K562 (cell line): ENCODE data around the gene IL15. TPM values are rescaled to one million over a fixed set of nuclear protein-coding genes. Genes with fewer than 3 reads are reported as not detected.

Experiments
- ATAC-seq: fragments of 200-7000 bp; cut with Tn5 transposase; 3 replicates; pipeline ENCODE4 v1.9.1; 2020; ENCODE audit warnings: moderate library complexity
- BruUV-seq: library from RNA; stranded (reverse); fragments of 400-500 nt; replicated peaks from 2 replicates; lab custom pipeline; 2021; lab: Mats Ljungman, UMichigan
- CTCF ChIA-PET: fragments of 300-600 bp; formaldehyde crosslinking; extraction: SDS; loops from one replicate; lab custom pipeline; 2021; ENCODE audit warnings: low intra/inter-chr PET ratio; lab: Yijun Ruan, JAX
- POLR2A ChIA-PET: fragments of 300-600, 350-650 bp; sonication (Branson Sonifier 250); formaldehyde crosslinking; extraction: SDS; loops from one replicate; lab custom pipeline; 2021; ENCODE audit warnings: antibody characterized with exemption, inconsistent platforms; lab: Yijun Ruan, JAX
- DNase-seq, 4 experiments: peaks; one replicate each; pipeline versions ENCODE4 v3.0.0 to v3.0.0-alpha.2; 2011 to 2018; ENCODE audit warnings: low spot score in 3 of 4, mixed read lengths in 3 of 4; ENCODE audit errors: extremely low read depth in 1 of 4
- FAIRE-seq: peaks from 2 replicates; lab custom pipeline; 2011; peaks lifted over from hg19 to GRCh38; lab: Jason Lieb, UNC
- H2AFZ ChIP-seq: 2 replicates; pipeline ENCODE4 v1.6.0; 2011; ENCODE audit warnings: low read depth, low read length, control low read depth, inconsistent platforms
- H3K27ac ChIP-seq: fragments of 200-600 bp; 3 replicates; pipeline ENCODE4 v1.8.0; 2011; ENCODE audit warnings: low read depth, mild to moderate bottlenecking, control low read depth, inconsistent platforms, low read length, moderate library complexity, mixed read lengths; ENCODE audit errors: extremely low read depth
- H3K27me3 ChIP-seq, 2 experiments: fragments of 300-600 bp in 1 of 2; 2 replicates in 1 of 2; 3 replicates in 1 of 2; pipeline versions ENCODE4 v1.6.0 to v1.8.0; 2011; ENCODE audit warnings: inconsistent platforms in 2 of 2, low read length in 2 of 2, mild to moderate bottlenecking in 1 of 2, mixed read lengths in 1 of 2, moderate library complexity in 1 of 2; ENCODE audit not compliant: control insufficient read depth in 2 of 2, insufficient read depth in 2 of 2
- H3K36me3 ChIP-seq: fragments of 300-600 bp; 3 replicates; pipeline ENCODE4 v1.8.0; 2011; ENCODE audit warnings: mild to moderate bottlenecking, low read length, inconsistent platforms; ENCODE audit not compliant: control insufficient read depth, insufficient read depth
- H3K4me1 ChIP-seq, 2 experiments: fragments of 200-600 bp in 1 of 2; replicated peaks in 1 of 2; 2 replicates in 1 of 2; 3 replicates in 1 of 2; pipeline versions ENCODE4 v1.5.1 to v1.8.0; 2011; ENCODE audit warnings: inconsistent platforms in 2 of 2, low read length in 2 of 2, mild to moderate bottlenecking in 1 of 2, mixed read lengths in 1 of 2, moderate library complexity in 1 of 2; ENCODE audit not compliant: control insufficient read depth in 2 of 2, insufficient read depth in 2 of 2
- H3K4me2 ChIP-seq: 2 replicates; pipeline ENCODE4 v1.6.1; 2011; ENCODE audit warnings: low read length, control low read depth, inconsistent platforms, mixed read lengths; ENCODE audit not compliant: insufficient read depth
- H3K4me3 ChIP-seq: fragments of 200-600 bp; sonication (generic), shearing (Covaris generic); 2 replicates; pipeline ENCODE4 v1.5.1; 2016; ENCODE audit warnings: control low read depth, inconsistent platforms
- H3K79me2 ChIP-seq: fragments of 200-600 bp; 3 replicates; pipeline ENCODE4 v1.8.0; 2011; ENCODE audit warnings: low read length, inconsistent platforms; ENCODE audit not compliant: control insufficient read depth, insufficient read depth
- H3K9ac ChIP-seq, 2 experiments: 2 replicates each; pipeline versions ENCODE4 v1.6.0 to v1.6.1; 2011; ENCODE audit warnings: low read depth in 2 of 2, low read length in 2 of 2, control low read depth in 1 of 2, inconsistent platforms in 1 of 2, mild to moderate bottlenecking in 1 of 2, mixed read lengths in 1 of 2; ENCODE audit not compliant: insufficient read depth in 1 of 2
- H3K9me1 ChIP-seq: one replicate; pipeline ENCODE4 v1.6.0; 2011; ENCODE audit warnings: inconsistent platforms, mild to moderate bottlenecking, low read length, moderate library complexity; ENCODE audit not compliant: control insufficient read depth, insufficient read depth
- H3K9me3 ChIP-seq: replicated peaks from 2 replicates; pipeline ENCODE4 v1.5.1; 2011; ENCODE audit warnings: low read depth, low read length, inconsistent platforms; ENCODE audit not compliant: control insufficient read depth, insufficient read depth
- H4K20me1 ChIP-seq: replicated peaks from 2 replicates; pipeline ENCODE4 v1.6.1; 2011; ENCODE audit warnings: low read length, inconsistent platforms, mixed read lengths; ENCODE audit not compliant: control insufficient read depth, insufficient read depth
- HOXB6 ChIP-seq: fragments of 250-450 bp; sonication (Bioruptor Pico); IDR thresholded peaks from 2 replicates; pipeline ENCODE4 v1.5.1; 2022; ENCODE audit warnings: mild to moderate bottlenecking, borderline replicate concordance
- KLF16 ChIP-seq: IDR thresholded peaks from 2 replicates; pipeline ENCODE4 v1.6.1; 2016; ENCODE audit warnings: antibody characterized with exemption
- NR1H2 ChIP-seq: sonication (generic); formaldehyde crosslinking; IDR thresholded peaks from 2 replicates; pipeline ENCODE4 v1.4.0; 2020; ENCODE audit warnings: mild to moderate bottlenecking, missing genetic modification reagents
- POLR2AphosphoS5 ChIP-seq: IDR thresholded peaks from 2 replicates; pipeline ENCODE4 v1.6.1; 2011; ENCODE audit warnings: mild to moderate bottlenecking, low read depth, low read length, moderate library complexity; ENCODE audit not compliant: control insufficient read depth, insufficient read depth
- PTRF ChIP-seq: fragments of 450-650 bp; IDR thresholded peaks from 2 replicates; pipeline ENCODE4 v1.6.1; 2016; ENCODE audit warnings: mild to moderate bottlenecking, missing genetic modification characterization, missing compliant biosample characterization
- ZNF124 ChIP-seq: sonication (generic); formaldehyde crosslinking; IDR thresholded peaks from 2 replicates; pipeline ENCODE4 v1.8.1; 2022; ENCODE audit warnings: missing genetic modification reagents
- WGBS: fragments of 100-300 bp; shearing (Covaris generic); methylation state at CpG from one replicate; pipeline ENCODE4 v1.1.6; 2016; ENCODE audit warnings: low coverage, mixed read lengths; ENCODE audit not compliant: insufficient coverage; ENCODE audit errors: missing lambda C conversion rate; 5-methylcytosine and 5-hydroxymethylcytosine counted together
- in situ Hi-C: fragments of 300-500 bp; cut with MboI; formaldehyde crosslinking; loops from 4 replicates; pipeline ENCODE4 v1.15.0; 2018; ENCODE audit warnings: inconsistent platforms, mixed read lengths
- intact Hi-C: fragments of 100-400 bp; cut with micrococcal nuclease; formaldehyde crosslinking; loops from 2 replicates; pipeline ENCODE4 v1.14.2; 2022
- polyA plus RNA-seq, 8 experiments: library from polyadenylated mRNA; depleted of rRNA in 4 of 8; stranded (reverse) in 5 of 8; unstranded in 3 of 8; fragments of >200 nt; fragmentation: Nextera tagmentation in 2 of 8; fragmentation: Illumina TruSeq in 1 of 8; extraction: Ambion mirVana in 2 of 8; extraction: Trizol in 1 of 8; gene quantifications; 2 replicates each; pipeline versions ENCODE4 v1.2.1 to v1.2.3, GENCODE V29; 2011 to 2014; ENCODE audit warnings: inconsistent platforms in 1 of 8, missing spikeins in 1 of 8
- total RNA-seq, 7 experiments: library from RNA; depleted of rRNA in 6 of 7; stranded (reverse); fragments of >200 nt in 6 of 7; fragmentation: Illumina TruSeq in 2 of 7; extraction: Trizol in 2 of 7; gene quantifications; 2 replicates each; pipeline versions ENCODE4 v1.2.1 to v1.2.3, GENCODE V29; 2011 to 2021; ENCODE audit warnings: low replicate concordance in 1 of 7
- TF ChIP-seq, protein P1 (sequence below): sonication (generic); formaldehyde crosslinking; IDR thresholded peaks from 2 replicates; pipeline ENCODE4 v1.8.0; 2022; ENCODE audit warnings: missing genetic modification reagents, mild to moderate bottlenecking, borderline replicate concordance
- TF ChIP-seq, protein P2 (sequence below), 2 experiments: fragments of 450-650 bp; IDR thresholded peaks; 2 replicates each; pipeline ENCODE4 v1.6.1; 2018; ENCODE audit warnings: mild to moderate bottlenecking in 2 of 2, low read depth in 1 of 2; ENCODE audit not compliant: partially characterized antibody in 2 of 2

IL15 gene
- total and polyA plus RNA-seq, 9 of the 15 experiments (the other 6 are each of a cell fraction or from before 2014, with no cell fraction given): 0.13 to 0.50 (median 0.34) TPM

DNA sequence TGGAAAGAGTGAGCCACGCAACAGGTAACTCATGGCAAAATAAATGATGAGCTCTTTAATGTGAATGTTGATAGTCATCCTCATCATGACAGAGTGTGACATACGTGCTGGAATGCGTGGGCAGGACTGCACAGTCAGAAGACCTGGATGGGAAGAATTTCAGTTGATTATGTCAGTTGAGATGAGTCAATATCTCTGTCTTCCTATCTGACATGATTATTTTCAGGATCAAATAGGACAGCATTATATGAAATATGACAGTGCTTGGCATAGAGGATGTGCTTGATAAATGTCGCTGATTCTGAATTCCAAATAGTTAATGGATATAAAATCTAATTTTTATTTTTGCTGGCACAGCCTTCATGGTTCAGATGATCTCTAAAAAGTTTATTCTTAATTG, 95.1 kb downstream of the IL15 start:
- ATAC-seq: no peak
- FAIRE-seq: no peak
- H3K4me1 ChIP-seq: no peaks in the 10 kb centered on the region
- no peaks in the 10 kb centered on the region for H3K9me1 ChIP-seq
- intact Hi-C loops (no loop called here), in situ Hi-C loops (no loop called here)
- TF ChIP-seq, protein P1, sequence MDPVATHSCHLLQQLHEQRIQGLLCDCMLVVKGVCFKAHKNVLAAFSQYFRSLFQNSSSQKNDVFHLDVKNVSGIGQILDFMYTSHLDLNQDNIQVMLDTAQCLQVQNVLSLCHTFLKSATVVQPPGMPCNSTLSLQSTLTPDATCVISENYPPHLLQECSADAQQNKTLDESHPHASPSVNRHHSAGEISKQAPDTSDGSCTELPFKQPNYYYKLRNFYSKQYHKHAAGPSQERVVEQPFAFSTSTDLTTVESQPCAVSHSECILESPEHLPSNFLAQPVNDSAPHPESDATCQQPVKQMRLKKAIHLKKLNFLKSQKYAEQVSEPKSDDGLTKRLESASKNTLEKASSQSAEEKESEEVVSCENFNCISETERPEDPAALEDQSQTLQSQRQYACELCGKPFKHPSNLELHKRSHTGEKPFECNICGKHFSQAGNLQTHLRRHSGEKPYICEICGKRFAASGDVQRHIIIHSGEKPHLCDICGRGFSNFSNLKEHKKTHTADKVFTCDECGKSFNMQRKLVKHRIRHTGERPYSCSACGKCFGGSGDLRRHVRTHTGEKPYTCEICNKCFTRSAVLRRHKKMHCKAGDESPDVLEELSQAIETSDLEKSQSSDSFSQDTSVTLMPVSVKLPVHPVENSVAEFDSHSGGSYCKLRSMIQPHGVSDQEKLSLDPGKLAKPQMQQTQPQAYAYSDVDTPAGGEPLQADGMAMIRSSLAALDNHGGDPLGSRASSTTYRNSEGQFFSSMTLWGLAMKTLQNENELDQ (CRISPR knock-in tag): no peak
- no peak for TF ChIP-seq KLF16
- no peak for TF ChIP-seq NR1H2
- TF ChIP-seq HOXB6 (CRISPR knock-in tag): no peak
- TF ChIP-seq ZNF124 (CRISPR knock-in tag): no peak
- no peak for TF ChIP-seq PTRF (tag)
- TF ChIP-seq, protein P2, sequence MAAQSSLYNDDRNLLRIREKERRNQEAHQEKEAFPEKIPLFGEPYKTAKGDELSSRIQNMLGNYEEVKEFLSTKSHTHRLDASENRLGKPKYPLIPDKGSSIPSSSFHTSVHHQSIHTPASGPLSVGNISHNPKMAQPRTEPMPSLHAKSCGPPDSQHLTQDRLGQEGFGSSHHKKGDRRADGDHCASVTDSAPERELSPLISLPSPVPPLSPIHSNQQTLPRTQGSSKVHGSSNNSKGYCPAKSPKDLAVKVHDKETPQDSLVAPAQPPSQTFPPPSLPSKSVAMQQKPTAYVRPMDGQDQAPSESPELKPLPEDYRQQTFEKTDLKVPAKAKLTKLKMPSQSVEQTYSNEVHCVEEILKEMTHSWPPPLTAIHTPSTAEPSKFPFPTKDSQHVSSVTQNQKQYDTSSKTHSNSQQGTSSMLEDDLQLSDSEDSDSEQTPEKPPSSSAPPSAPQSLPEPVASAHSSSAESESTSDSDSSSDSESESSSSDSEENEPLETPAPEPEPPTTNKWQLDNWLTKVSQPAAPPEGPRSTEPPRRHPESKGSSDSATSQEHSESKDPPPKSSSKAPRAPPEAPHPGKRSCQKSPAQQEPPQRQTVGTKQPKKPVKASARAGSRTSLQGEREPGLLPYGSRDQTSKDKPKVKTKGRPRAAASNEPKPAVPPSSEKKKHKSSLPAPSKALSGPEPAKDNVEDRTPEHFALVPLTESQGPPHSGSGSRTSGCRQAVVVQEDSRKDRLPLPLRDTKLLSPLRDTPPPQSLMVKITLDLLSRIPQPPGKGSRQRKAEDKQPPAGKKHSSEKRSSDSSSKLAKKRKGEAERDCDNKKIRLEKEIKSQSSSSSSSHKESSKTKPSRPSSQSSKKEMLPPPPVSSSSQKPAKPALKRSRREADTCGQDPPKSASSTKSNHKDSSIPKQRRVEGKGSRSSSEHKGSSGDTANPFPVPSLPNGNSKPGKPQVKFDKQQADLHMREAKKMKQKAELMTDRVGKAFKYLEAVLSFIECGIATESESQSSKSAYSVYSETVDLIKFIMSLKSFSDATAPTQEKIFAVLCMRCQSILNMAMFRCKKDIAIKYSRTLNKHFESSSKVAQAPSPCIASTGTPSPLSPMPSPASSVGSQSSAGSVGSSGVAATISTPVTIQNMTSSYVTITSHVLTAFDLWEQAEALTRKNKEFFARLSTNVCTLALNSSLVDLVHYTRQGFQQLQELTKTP (IDR thresholded peaks at IDR 0.05; ENCODE audit: low read depth in 1 of 2, partially characterized antibody in 2 of 2): no peak
- no peak for TF ChIP-seq POLR2AphosphoS5
- no peaks in the 10 kb centered on the region for H3K36me3 ChIP-seq
- POLR2A ChIA-PET: no interaction called here
- 0 out of 2 replicates have a peak, but pooled peaks cover 1% of the 10 kb centered on the region for H3K9me3 ChIP-seq
- CTCF ChIA-PET: no interaction called here
- H3K4me2 ChIP-seq: no peak overlapping the region
- no peak overlapping the region for H2AFZ ChIP-seq
- no peak overlapping the region for H3K27ac ChIP-seq
- H3K4me3 ChIP-seq: no peak overlapping the region
- DNase-seq: no peak
- no TSS peak for BruUV-seq
- no peaks in the 10 kb centered on the region for H4K20me1 ChIP-seq
- H3K9ac ChIP-seq: no peak overlapping the region
- no peaks in the 10 kb centered on the region for H3K27me3 ChIP-seq
- no peaks in the 10 kb centered on the region for H3K79me2 ChIP-seq
- WGBS: 1% methylated on average over 4 of the region's 4 CpGs
